C4-2B (cell line): ENCODE results near the gene CEMIP.

Experiments
- H3K27ac ChIP-seq: fragments of 450-650 bp; 2 replicates; pipeline ENCODE4 v1.5.1; 2017
- CTCF ChIP-seq: fragments of 450-650 bp; conservative IDR thresholded peaks from 2 replicates; pipeline ENCODE4 v1.5.1; 2017; ENCODE audit warnings: mild to moderate bottlenecking
- ZFX ChIP-seq: fragments of 450-650 bp; IDR thresholded peaks from 2 replicates; pipeline ENCODE4 v1.6.1; 2017

The CEMIP gene

GRCh38 chr15:80811781-80812315 lies 32.7 kb downstream of the CEMIP start:
- TF ChIP-seq ZFX: no peak
- no peak for TF ChIP-seq CTCF
- H3K27ac ChIP-seq: no peak overlapping the region

GRCh38 chr15:80815106-80815505 lies 35.9 kb downstream of the CEMIP start:
- H3K27ac ChIP-seq: no peak overlapping the region
- TF ChIP-seq ZFX (no peak), CTCF (no peak)

- no peak overlapping the region for H3K27ac ChIP-seq
- TF ChIP-seq ZFX: no peak
- no peak for TF ChIP-seq CTCF
Observed at GRCh38 chr15:80816049-80816653, 37.0 kb downstream of the CEMIP start.

GRCh38 chr15:80816936-80817335 lies 37.8 kb downstream of the CEMIP start:
- H3K27ac ChIP-seq: no peak overlapping the region
- TF ChIP-seq ZFX: no peak

- TF ChIP-seq ZFX (no peak), CTCF (no peak)
Observed at GRCh38 chr15:80817901-80818300, 38.7 kb downstream of the CEMIP start.

GRCh38 chr15:80819001-80819400 lies 39.8 kb downstream of the CEMIP start:
- TF ChIP-seq ZFX (no peak), CTCF (no peak)
- no peak overlapping the region for H3K27ac ChIP-seq

More at GRCh38 chr15:80817901-80818300, 38.7 kb downstream of the CEMIP start:
- no peak overlapping the region for H3K27ac ChIP-seq

GRCh38 chr15:80820092-80820491 lies 40.9 kb downstream of the CEMIP start:
- no peak for TF ChIP-seq CTCF
- no peak for TF ChIP-seq ZFX
- H3K27ac ChIP-seq: no peak overlapping the region

GRCh38 chr15:80822256-80822655 lies 43.1 kb downstream of the CEMIP start:
- no peak overlapping the region for H3K27ac ChIP-seq
- TF ChIP-seq CTCF (no peak), ZFX (no peak)
